ENCODE measurements around the gene KRT7.
"Not testable (repeated sequence)": the region's sequence is repeated elsewhere in the genome, so short reads cannot be mapped to it uniquely, and the experiment has no call there.

The KRT7 gene

GRCh38 chr12:52245259-52245961 lies 12.4 kb downstream of the KRT7 start:
- H3K9ac ChIP-seq (ENCODE audit: low read depth, low read length): no peak overlapping the region
- H3K4me3 ChIP-seq (ENCODE audit: low read length): no peak overlapping the region
- H3K27ac ChIP-seq (ENCODE audit: low read length): no peak overlapping the region
- no peaks in the 10 kb centered on the region for H3K9me3 ChIP-seq (ENCODE audit: insufficient read depth, low read depth, low read length)
- no peaks in the 10 kb centered on the region for H3K36me3 ChIP-seq (ENCODE audit: insufficient read depth, low read depth, low read length)
- peaks cover 32% of the 10 kb centered on the region for H3K27me3 ChIP-seq (ENCODE audit: insufficient read depth, low read length)
- peaks cover 20% of the 10 kb centered on the region for H3K4me1 ChIP-seq (ENCODE audit: insufficient read depth, low read length)

GRCh38 chr12:52245962-52246569 lies 13.0 kb downstream of the KRT7 start:
- H3K4me1 ChIP-seq (ENCODE audit: insufficient read depth, low read length): peaks cover 20% of the 10 kb centered on the region
- no peaks in the 10 kb centered on the region for H3K36me3 ChIP-seq (ENCODE audit: insufficient read depth, low read depth, low read length)
- no peaks in the 10 kb centered on the region for H3K9me3 ChIP-seq (ENCODE audit: insufficient read depth, low read depth, low read length)
- peaks cover 39% of the 10 kb centered on the region for H3K27me3 ChIP-seq (ENCODE audit: insufficient read depth, low read length)
- H3K4me3 ChIP-seq (ENCODE audit: low read length): no peak overlapping the region
- no peak overlapping the region for H3K9ac ChIP-seq (ENCODE audit: low read depth, low read length)
- no peak overlapping the region for H3K27ac ChIP-seq (ENCODE audit: low read length)

- Histone ChIP-seq H3K27ac (ENCODE audit: low read length) (no peak overlapping the region), H3K36me3 (ENCODE audit: insufficient read depth, low read depth, low read length) (no peaks in the 10 kb centered on the region), H3K9me3 (ENCODE audit: insufficient read depth, low read depth, low read length) (no peaks in the 10 kb centered on the region), H3K27me3 (ENCODE audit: insufficient read depth, low read length) (peaks cover 48% of the 10 kb centered on the region), H3K9ac (ENCODE audit: low read depth, low read length) (no peak overlapping the region), H3K4me1 (ENCODE audit: insufficient read depth, low read length) (peaks cover 20% of the 10 kb centered on the region), H3K4me3 (ENCODE audit: low read length) (no peak overlapping the region)
These were observed 13.9 kb downstream of the KRT7 start for GRCh38 chr12:52246720-52247621.

GRCh38 chr12:52247622-52248540 lies 14.8 kb downstream of the KRT7 start:
- Histone ChIP-seq H3K36me3 (ENCODE audit: insufficient read depth, low read depth, low read length) (no peaks in the 10 kb centered on the region), H3K27me3 (ENCODE audit: insufficient read depth, low read length) (peaks cover 55% of the 10 kb centered on the region), H3K9me3 (ENCODE audit: insufficient read depth, low read depth, low read length) (no peaks in the 10 kb centered on the region), H3K4me1 (ENCODE audit: insufficient read depth, low read length) (peaks cover 20% of the 10 kb centered on the region), H3K4me3 (ENCODE audit: low read length) (no peak overlapping the region), H3K27ac (ENCODE audit: low read length) (no peak overlapping the region), H3K9ac (ENCODE audit: low read depth, low read length) (no peak overlapping the region)

DNA sequence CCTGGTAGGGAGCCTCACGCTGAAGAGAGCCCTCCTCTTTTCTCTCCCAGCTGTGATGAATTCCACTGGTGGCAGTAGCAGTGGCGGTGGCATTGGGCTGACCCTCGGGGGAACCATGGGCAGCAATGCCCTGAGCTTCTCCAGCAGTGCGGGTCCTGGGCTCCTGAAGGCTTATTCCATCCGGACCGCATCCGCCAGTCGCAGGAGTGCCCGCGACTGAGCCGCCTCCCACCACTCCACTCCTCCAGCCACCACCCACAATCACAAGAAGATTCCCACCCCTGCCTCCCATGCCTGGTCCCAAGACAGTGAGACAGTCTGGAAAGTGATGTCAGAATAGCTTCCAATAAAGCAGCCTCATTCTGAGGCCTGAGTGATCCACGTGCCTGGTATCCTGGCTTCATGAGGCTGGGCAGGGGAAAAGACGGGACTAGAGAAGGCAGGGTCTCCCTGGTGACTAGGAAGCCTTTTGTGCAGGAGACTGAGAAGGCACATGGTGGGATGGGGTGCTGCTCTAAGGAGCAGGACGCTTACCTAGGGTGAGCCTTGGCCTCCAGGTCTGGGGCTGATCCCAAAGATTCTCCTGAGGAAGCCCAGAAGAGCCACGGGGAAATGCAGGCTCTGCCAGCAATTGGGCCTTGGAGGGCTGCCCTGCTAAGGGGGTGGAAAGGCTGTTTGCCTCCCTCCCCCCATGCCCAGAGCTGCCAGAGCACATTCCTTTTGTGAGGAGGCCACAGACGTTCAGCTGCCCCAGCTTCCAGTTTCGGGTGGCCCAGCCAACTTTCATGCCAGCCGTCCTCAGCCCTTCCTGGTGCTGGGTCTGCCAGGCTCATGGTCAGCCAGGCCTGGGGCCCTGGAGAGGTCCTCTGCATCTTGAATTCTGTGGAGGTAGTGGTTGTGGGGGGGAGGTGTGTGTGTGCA lies 15.8 kb downstream of the KRT7 start:
- peaks cover 61% of the 10 kb centered on the region for H3K27me3 ChIP-seq (ENCODE audit: insufficient read depth, low read length)
- no peak overlapping the region for H3K9ac ChIP-seq (ENCODE audit: low read depth, low read length)
- peaks cover 20% of the 10 kb centered on the region for H3K4me1 ChIP-seq (ENCODE audit: insufficient read depth, low read length)
- no peaks in the 10 kb centered on the region for H3K9me3 ChIP-seq (ENCODE audit: insufficient read depth, low read depth, low read length)
- H3K36me3 ChIP-seq (ENCODE audit: insufficient read depth, low read depth, low read length): no peaks in the 10 kb centered on the region
- H3K27ac ChIP-seq (ENCODE audit: low read length): no peak overlapping the region
- H3K4me3 ChIP-seq (ENCODE audit: low read length): no peak overlapping the region

- no peak overlapping the region for H3K27ac ChIP-seq (ENCODE audit: low read length)
- peaks cover 66% of the 10 kb centered on the region for H3K27me3 ChIP-seq (ENCODE audit: insufficient read depth, low read length)
- peak overlapping the region; percentile 58; the same call in 1 of the 2 replicates for H3K4me3 ChIP-seq (ENCODE audit: low read length)
- H3K9me3 ChIP-seq (ENCODE audit: insufficient read depth, low read depth, low read length): no peaks in the 10 kb centered on the region
- peaks cover 20% of the 10 kb centered on the region for H3K4me1 ChIP-seq (ENCODE audit: insufficient read depth, low read length)
- H3K9ac ChIP-seq (ENCODE audit: low read depth, low read length): no peak overlapping the region
- H3K36me3 ChIP-seq (ENCODE audit: insufficient read depth, low read depth, low read length): no peaks in the 10 kb centered on the region
These were observed 16.5 kb downstream of the KRT7 start for GRCh38 chr12:52249511-52250047.

DNA sequence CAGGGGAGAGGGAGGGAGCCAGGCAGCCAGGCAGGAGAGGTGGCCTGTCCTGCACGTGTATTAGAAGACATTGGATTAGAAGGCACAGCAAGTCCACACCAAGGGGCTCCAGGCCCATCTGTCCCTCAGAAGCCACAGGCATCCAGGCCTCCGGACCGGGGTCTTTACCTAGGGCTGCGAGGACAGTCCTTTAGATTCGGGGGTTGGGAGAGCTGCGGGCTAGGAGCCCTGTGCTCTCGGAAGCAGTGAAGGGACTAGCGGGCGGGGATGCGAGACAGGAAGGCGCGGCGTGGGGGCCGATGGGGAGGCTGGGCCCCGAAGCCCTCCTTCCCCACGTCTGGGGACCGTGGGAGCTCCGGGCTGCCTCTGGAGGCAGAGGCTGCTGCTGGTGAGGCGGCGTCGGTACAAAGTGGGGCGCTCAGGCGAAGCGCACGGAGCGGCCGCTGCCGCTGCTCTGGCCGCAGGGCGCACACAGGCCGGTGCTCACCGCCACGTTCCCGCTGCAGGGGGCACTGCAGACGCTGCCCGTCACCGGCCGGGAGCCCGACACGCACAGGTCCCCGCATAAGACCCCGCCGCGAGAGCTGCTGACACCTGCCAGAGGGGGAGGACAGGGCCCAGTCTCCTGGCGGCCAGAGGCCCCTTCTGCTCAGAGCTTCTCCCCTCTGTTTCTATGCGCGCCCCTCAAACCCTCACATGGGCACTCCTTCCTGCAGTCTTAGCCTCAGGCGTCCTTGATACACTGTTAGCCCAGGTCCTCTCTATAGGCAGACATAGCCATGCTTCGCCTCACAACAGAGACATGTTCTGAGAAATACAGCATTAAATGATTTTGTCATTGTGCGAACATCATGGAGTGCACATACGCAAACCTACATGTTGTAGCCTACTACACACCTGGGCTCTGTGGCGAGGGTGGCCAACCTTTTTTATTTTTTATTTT lies 17.3 kb downstream of the KRT7 start:
- Histone ChIP-seq H3K9me3 (ENCODE audit: insufficient read depth, low read depth, low read length) (no peaks in the 10 kb centered on the region), H3K27me3 (ENCODE audit: insufficient read depth, low read length) (peaks cover 73% of the 10 kb centered on the region), H3K4me1 (ENCODE audit: insufficient read depth, low read length) (peaks cover 20% of the 10 kb centered on the region), H3K9ac (ENCODE audit: low read depth, low read length) (no peak overlapping the region), H3K4me3 (ENCODE audit: low read length) (peak overlapping the region; percentile 58; the same call in 1 of the 2 replicates), H3K36me3 (ENCODE audit: insufficient read depth, low read depth, low read length) (no peaks in the 10 kb centered on the region), H3K27ac (ENCODE audit: low read length) (no peak overlapping the region)

DNA sequence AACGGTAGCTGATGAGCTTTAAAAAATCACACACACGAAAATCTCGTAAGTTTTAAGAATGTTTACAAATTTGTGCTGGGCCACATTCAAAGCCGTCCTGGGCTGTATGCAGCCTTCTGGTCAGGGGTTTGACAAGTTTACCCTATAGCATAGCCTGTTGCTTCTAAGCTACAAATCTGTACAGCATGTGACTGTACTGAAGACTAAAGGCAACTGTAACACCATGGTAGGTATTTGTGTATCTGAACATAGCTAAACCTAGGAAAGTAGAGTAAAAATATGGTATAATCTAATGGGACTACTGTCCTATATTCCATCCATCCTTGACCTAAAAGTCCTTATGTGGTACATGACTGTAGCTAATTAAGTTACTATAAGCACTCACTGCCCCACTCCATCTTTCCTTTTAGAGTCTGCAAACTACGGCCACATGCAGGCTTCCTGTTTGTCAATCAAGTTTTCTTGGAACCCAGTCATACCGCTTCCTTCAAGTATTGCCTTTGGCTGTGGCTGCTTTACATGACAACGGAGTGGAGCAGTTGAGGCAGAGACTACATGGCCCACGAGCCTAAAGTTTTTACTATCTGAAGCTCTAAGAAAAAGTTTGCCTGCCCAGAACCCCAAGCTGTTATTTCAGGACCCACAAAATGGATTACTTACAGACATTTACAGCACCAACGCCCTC lies 18.5 kb downstream of the KRT7 start:
- Histone ChIP-seq H3K9me3 (ENCODE audit: insufficient read depth, low read depth, low read length) (no peaks in the 10 kb centered on the region), H3K4me3 (ENCODE audit: low read length) (no peak overlapping the region), H3K27ac (ENCODE audit: low read length) (no peak overlapping the region), H3K27me3 (ENCODE audit: insufficient read depth, low read length) (peaks cover 85% of the 10 kb centered on the region), H3K4me1 (ENCODE audit: insufficient read depth, low read length) (peaks cover 14% of the 10 kb centered on the region), H3K9ac (ENCODE audit: low read depth, low read length) (no peak overlapping the region), H3K36me3 (ENCODE audit: insufficient read depth, low read depth, low read length) (no peaks in the 10 kb centered on the region)

DNA sequence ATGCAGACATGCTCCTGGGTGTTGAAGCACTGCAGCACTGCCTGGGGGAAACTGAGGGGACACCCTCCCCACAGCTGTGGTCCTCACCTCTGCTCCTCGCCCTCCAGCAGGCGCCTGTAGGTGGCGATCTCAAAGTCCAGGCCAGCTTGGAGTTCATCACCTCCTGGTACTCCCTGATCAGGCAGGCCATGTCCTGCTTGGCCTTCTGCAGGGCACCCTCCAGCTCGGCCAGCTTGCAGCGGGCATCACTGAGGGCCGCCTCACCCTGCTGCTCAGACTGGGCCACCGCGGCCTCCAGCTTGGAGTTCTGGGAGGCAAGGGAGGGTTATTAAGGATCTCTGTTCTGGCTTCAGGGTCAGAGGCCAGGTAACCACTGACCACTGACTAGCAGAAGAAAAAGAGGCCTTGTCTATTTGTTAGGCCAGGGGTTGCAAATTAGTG lies 19.2 kb downstream of the KRT7 start:
- not testable (repeated sequence) for H3K27ac ChIP-seq (ENCODE audit: low read length); H3K36me3 ChIP-seq (ENCODE audit: insufficient read depth, low read depth, low read length); H3K4me3 ChIP-seq (ENCODE audit: low read length); H3K9me3 ChIP-seq (ENCODE audit: insufficient read depth, low read depth, low read length); H3K9ac ChIP-seq (ENCODE audit: low read depth, low read length); H3K4me1 ChIP-seq (ENCODE audit: insufficient read depth, low read length)
- peaks cover 88% of the 10 kb centered on the region for H3K27me3 ChIP-seq (ENCODE audit: insufficient read depth, low read length)
